IMR-90 (cell line): ENCODE results near the gene BCAS1. TPM values are rescaled to one million over a fixed set of nuclear protein-coding genes. Genes with fewer than 3 reads are reported as not detected.

Source experiments
- ATAC-seq: fragments of 200-7000 bp; cut with Tn5 transposase; 2 replicates; pipeline ENCODE4 v1.9.1; 2020; ENCODE audit warnings: low read depth, mild to moderate bottlenecking, moderate library complexity
- BruUV-seq: library from RNA; stranded (reverse); fragments of 400-500 nt; replicated peaks from 2 replicates; lab custom pipeline; 2021; lab: Mats Ljungman, UMichigan
- CTCF ChIA-PET: fragments of 300-600 bp; formaldehyde crosslinking; extraction: SDS; loops from one replicate; lab custom pipeline; 2021; ENCODE audit warnings: antibody characterized with exemption; lab: Yijun Ruan, JAX
- POLR2A ChIA-PET: fragments of 300-600 bp; sonication (Branson Sonifier 250); formaldehyde crosslinking; loops from one replicate; lab custom pipeline; 2022; ENCODE audit warnings: antibody characterized with exemption; ENCODE audit not compliant: unreplicated experiment; lab: Charles Lee
- DNase-seq: peaks from one replicate; pipeline ENCODE4 v3.0.0; 2013
- H2AFZ ChIP-seq: replicated peaks from 2 replicates; pipeline ENCODE3; 2013; ENCODE audit warnings: low read length, mild to moderate bottlenecking; ENCODE audit not compliant: poor library complexity
- H2AK5ac ChIP-seq: 2 replicates; pipeline ENCODE4 v1.6.1; 2013; ENCODE audit warnings: low read depth, low read length, inconsistent platforms
- H2AK9ac ChIP-seq: replicated peaks from 2 replicates; pipeline ENCODE3; 2013; ENCODE audit warnings: mild to moderate bottlenecking, low read depth, low read length, moderate library complexity; ENCODE audit not compliant: poor library complexity
- H2BK120ac ChIP-seq: 2 replicates; pipeline ENCODE4 v1.6.1; 2013; ENCODE audit warnings: low read depth, low read length, inconsistent platforms
- H2BK15ac ChIP-seq: 3 replicates; pipeline ENCODE4 v1.6.1; 2013; ENCODE audit warnings: low read depth, low read length, inconsistent platforms
- H2BK20ac ChIP-seq: 2 replicates; pipeline ENCODE4 v1.6.1; 2013; ENCODE audit warnings: low read depth, mild to moderate bottlenecking, inconsistent platforms, low read length, moderate library complexity
- H2BK5ac ChIP-seq: 2 replicates; pipeline ENCODE4 v1.6.1; 2013; ENCODE audit warnings: mild to moderate bottlenecking, low read depth, low read length, inconsistent platforms; ENCODE audit not compliant: poor library complexity, severe bottlenecking
- H3K14ac ChIP-seq: replicated peaks from 2 replicates; pipeline ENCODE4 v1.6.1; 2013; ENCODE audit warnings: low read depth, low read length, inconsistent platforms
- H3K18ac ChIP-seq: 2 replicates; pipeline ENCODE4 v1.6.1; 2013; ENCODE audit warnings: low read depth, low read length, control low read depth
- H3K23ac ChIP-seq: 2 replicates; pipeline ENCODE4 v1.6.1; 2013; ENCODE audit warnings: low read depth, low read length, inconsistent platforms
- H3K27ac ChIP-seq: 2 replicates; pipeline ENCODE4 v1.5.1; 2013; ENCODE audit warnings: mild to moderate bottlenecking, control low read depth, low read length; ENCODE audit not compliant: insufficient read depth
- H3K27me3 ChIP-seq: 2 replicates; pipeline ENCODE4 v1.6.1; 2013; ENCODE audit warnings: low read length; ENCODE audit not compliant: control insufficient read depth, insufficient read depth
- H3K36me3 ChIP-seq: 2 replicates; pipeline ENCODE4 v1.6.1; 2013; ENCODE audit warnings: low read length, mixed read lengths; ENCODE audit not compliant: control insufficient read depth, insufficient read depth
- H3K4ac ChIP-seq: 2 replicates; pipeline ENCODE4 v1.6.1; 2013; ENCODE audit warnings: low read depth, low read length, inconsistent platforms
- H3K4me1 ChIP-seq: 2 replicates; pipeline ENCODE4 v1.6.1; 2013; ENCODE audit warnings: low read length, mixed read lengths; ENCODE audit not compliant: control insufficient read depth, insufficient read depth
- H3K4me2 ChIP-seq: 2 replicates; pipeline ENCODE4 v1.6.1; 2013; ENCODE audit warnings: low read depth, mild to moderate bottlenecking, control low read depth, low read length, moderate library complexity
- H3K4me3 ChIP-seq: 2 replicates; pipeline ENCODE4 v1.5.1; 2013; ENCODE audit warnings: low read depth, mild to moderate bottlenecking, control low read depth, low read length, moderate library complexity; ENCODE audit not compliant: insufficient read depth
- H3K56ac ChIP-seq: 2 replicates; pipeline ENCODE4 v1.6.1; 2013; ENCODE audit warnings: low read length, inconsistent platforms; ENCODE audit not compliant: insufficient read depth; ENCODE audit errors: extremely low read depth
- H3K79me1 ChIP-seq, 2 experiments: 2 replicates each; pipeline ENCODE4 v1.6.1; 2013; ENCODE audit warnings: low read length in 2 of 2, inconsistent platforms in 1 of 2, low read depth in 1 of 2
- H3K9ac ChIP-seq: 2 replicates; pipeline ENCODE4 v1.6.1; 2013; ENCODE audit warnings: low read depth, low read length, control low read depth
- H3K9me1 ChIP-seq: 2 replicates; pipeline ENCODE4 v1.6.1; 2013; ENCODE audit warnings: low read length, inconsistent platforms; ENCODE audit not compliant: insufficient read depth
- H3K9me3 ChIP-seq: 2 replicates; pipeline ENCODE4 v1.6.1; 2013; ENCODE audit warnings: low read length; ENCODE audit not compliant: control insufficient read depth, insufficient read depth
- H4K20me1 ChIP-seq: 2 replicates; pipeline ENCODE4 v1.6.1; 2013; ENCODE audit warnings: low read length, inconsistent platforms; ENCODE audit not compliant: insufficient read depth
- H4K5ac ChIP-seq: 2 replicates; pipeline ENCODE4 v1.6.1; 2013; ENCODE audit warnings: mild to moderate bottlenecking, low read depth, low read length, control low read depth
- H4K8ac ChIP-seq, 2 experiments: 2 replicates each; pipeline ENCODE4 v1.6.1; 2013; ENCODE audit warnings: low read depth in 2 of 2, low read length in 2 of 2, control low read depth in 1 of 2, inconsistent platforms in 1 of 2
- H4K91ac ChIP-seq: 2 replicates; pipeline ENCODE4 v1.6.1; 2013; ENCODE audit warnings: low read depth, low read length, inconsistent platforms; ENCODE audit not compliant: insufficient read depth
- CHD1 ChIP-seq: IDR thresholded peaks from 2 replicates; pipeline ENCODE4 v1.6.1; 2012; ENCODE audit warnings: low read depth, low read length, improper control_type of control experiment
- CTCF ChIP-seq: conservative IDR thresholded peaks from 2 replicates; pipeline ENCODE4 v1.5.1; 2012; ENCODE audit warnings: mild to moderate bottlenecking, low read depth, low read length, improper control_type of control experiment
- ELK1 ChIP-seq: fragments of 150-350 bp; IDR thresholded peaks from 2 replicates; pipeline ENCODE4 v1.6.1; 2016; ENCODE audit warnings: low read depth, mild to moderate bottlenecking, low read length, moderate library complexity, borderline replicate concordance
- MAFK ChIP-seq: IDR thresholded peaks from 2 replicates; pipeline ENCODE4 v1.6.1; 2012; ENCODE audit warnings: low read depth, low read length, improper control_type of control experiment
- MAZ ChIP-seq: IDR thresholded peaks from 2 replicates; pipeline ENCODE4 v1.6.1; 2012; ENCODE audit warnings: low read depth, mild to moderate bottlenecking, low read length, improper control_type of control experiment, moderate library complexity, borderline replicate concordance
- MXI1 ChIP-seq: IDR thresholded peaks from 2 replicates; pipeline ENCODE4 v1.6.1; 2012; ENCODE audit warnings: low read depth, mild to moderate bottlenecking, low read length, moderate library complexity, borderline replicate concordance
- RFX5 ChIP-seq: IDR thresholded peaks from 2 replicates; pipeline ENCODE4 v1.8.0; 2012; ENCODE audit warnings: low read depth, mild to moderate bottlenecking, low read length, moderate library complexity
- WGBS, 2 experiments: methylation state at CpG; one replicate each; pipeline versions ENCODE4 v1.1.5 to v1.1.7; 2013; ENCODE audit warnings: missing lambda C conversion rate in 2 of 2; ENCODE audit not compliant: insufficient read length in 1 of 2; ENCODE audit errors: extremely low coverage in 2 of 2; 5-methylcytosine and 5-hydroxymethylcytosine counted together
- dilution Hi-C: fragments of 300-500 bp; cut with HindIII; formaldehyde crosslinking; loops from one replicate; pipeline ENCODE4 v1.14.3; 2018; ENCODE audit warnings: low sequenced_read_pairs; ENCODE audit not compliant: unreplicated experiment
- in situ Hi-C: fragments of 300-500 bp; cut with MboI; formaldehyde crosslinking; loops from 3 replicates; pipeline ENCODE4 v1.14.3; 2019; ENCODE audit warnings: low sequenced_read_pairs, inconsistent platforms, mixed read lengths
- intact Hi-C: fragments of 100-400 bp; cut with micrococcal nuclease; formaldehyde crosslinking; loops from 2 replicates; pipeline ENCODE4 v1.10.0; 2022
- polyA plus RNA-seq, 3 experiments: library from polyadenylated mRNA; depleted of rRNA; stranded (reverse); fragments of >200 nt; gene quantifications; 2 replicates each; pipeline ENCODE4 v1.2.3, GENCODE V29; 2012; ENCODE audit warnings: low replicate concordance in 1 of 3
- total RNA-seq: library from RNA; depleted of rRNA; stranded (reverse); fragments of >200 nt; gene quantifications from 2 replicates; pipeline ENCODE4 v1.2.3, GENCODE V29; 2012

The BCAS1 gene
- total and polyA plus RNA-seq, 2 of the 4 experiments (the other 2 are of a cell fraction) = under 0.01 TPM; not detected in 1

DNA sequence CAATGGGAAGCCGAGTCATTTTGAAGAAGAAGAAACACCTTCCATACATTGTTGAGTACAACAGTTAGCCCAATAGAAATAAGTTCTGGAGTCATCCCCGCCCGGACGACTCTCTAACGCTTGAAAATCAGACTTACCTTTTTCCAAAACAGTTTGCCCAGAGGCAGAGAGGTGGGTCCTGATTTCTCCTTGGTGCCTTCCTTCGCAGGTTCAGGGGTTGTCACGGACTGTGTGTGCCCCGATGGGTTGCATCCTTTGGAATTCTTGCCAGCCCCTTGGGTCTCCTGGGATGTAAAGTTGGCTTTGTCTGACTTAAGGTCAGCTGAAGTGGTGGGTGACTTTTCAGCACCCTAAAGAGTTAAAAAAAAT, 85.3 kb downstream of the BCAS1 start:
- no peak overlapping the region for H3K9ac ChIP-seq
- POLR2A ChIA-PET = no interaction called here

More for the DNA sequence above, 85.3 kb downstream of the BCAS1 start:
- no peak overlapping the region for H3K23ac ChIP-seq
- dilution Hi-C loops (no loop called here), intact Hi-C loops (no loop called here), in situ Hi-C loops (loop anchor here (25.0 kb wide), 3 partner anchors 102 to 1748 kb away; no protein-coding TSS in a partner anchor)
- H3K27me3 ChIP-seq = peaks cover 4% of the 10 kb centered on the region
- no peak overlapping the region for H4K5ac ChIP-seq
- no peaks in the 10 kb centered on the region for H3K36me3 ChIP-seq
- no peak overlapping the region for H4K8ac ChIP-seq
- no peaks in the 10 kb centered on the region for H3K4me1 ChIP-seq
- 83% methylated on average over 1 of the region's 8 CpGs; no CpG with 5 or more reads in 1 of the 2 experiments for WGBS, 2 experiments
- no peak overlapping the region for H2AK5ac ChIP-seq
- no peak overlapping the region for H2BK120ac ChIP-seq
- DNase-seq (no peak), ATAC-seq (no peak)
- no peak overlapping the region for H2BK15ac ChIP-seq
- no peak overlapping the region for H3K27ac ChIP-seq
- no peak overlapping the region for H2AFZ ChIP-seq
- no peak overlapping the region for H4K91ac ChIP-seq
- H3K14ac ChIP-seq = no peak overlapping the region
- H2BK20ac ChIP-seq = no peak overlapping the region
- H2BK5ac ChIP-seq = no peak overlapping the region
- no TSS peak for BruUV-seq
- no peak overlapping the region for H3K4ac ChIP-seq
- TF ChIP-seq MXI1 (no peak), CTCF (no peak), MAFK (no peak), MAZ (no peak), ELK1 (no peak), RFX5 (no peak), CHD1 (no peak)
- no peak overlapping the region for H3K56ac ChIP-seq
- CTCF ChIA-PET = no interaction called here
- H4K20me1 ChIP-seq = no peaks in the 10 kb centered on the region
- H3K9me1 ChIP-seq = no peaks in the 10 kb centered on the region
- H3K79me1 ChIP-seq = no peaks in the 10 kb centered on the region
- no peak overlapping the region for H3K4me3 ChIP-seq
- H3K4me2 ChIP-seq = no peak overlapping the region
- no peaks in the 10 kb centered on the region for H3K9me3 ChIP-seq
- H3K18ac ChIP-seq = no peak overlapping the region
- H2AK9ac ChIP-seq = no peak overlapping the region
